SKM-1 (cell line): Measurements from ENCODE around the gene PRPS1.
"Not testable (repeated sequence)": the region's sequence is repeated elsewhere in the genome, so short reads cannot be mapped to it uniquely, and the experiment has no call there.

Experiments
- DNase-seq: peaks from one replicate; lab custom pipeline; 2025; ENCODE audit not compliant: unreplicated experiment; lab: John Stamatoyannopoulos, UW

The PRPS1 gene

GRCh38 chrX:107673933-107674479 is 45.7 kb downstream of the PRPS1 start:
- DNase-seq: peak; percentile 24

DNA sequence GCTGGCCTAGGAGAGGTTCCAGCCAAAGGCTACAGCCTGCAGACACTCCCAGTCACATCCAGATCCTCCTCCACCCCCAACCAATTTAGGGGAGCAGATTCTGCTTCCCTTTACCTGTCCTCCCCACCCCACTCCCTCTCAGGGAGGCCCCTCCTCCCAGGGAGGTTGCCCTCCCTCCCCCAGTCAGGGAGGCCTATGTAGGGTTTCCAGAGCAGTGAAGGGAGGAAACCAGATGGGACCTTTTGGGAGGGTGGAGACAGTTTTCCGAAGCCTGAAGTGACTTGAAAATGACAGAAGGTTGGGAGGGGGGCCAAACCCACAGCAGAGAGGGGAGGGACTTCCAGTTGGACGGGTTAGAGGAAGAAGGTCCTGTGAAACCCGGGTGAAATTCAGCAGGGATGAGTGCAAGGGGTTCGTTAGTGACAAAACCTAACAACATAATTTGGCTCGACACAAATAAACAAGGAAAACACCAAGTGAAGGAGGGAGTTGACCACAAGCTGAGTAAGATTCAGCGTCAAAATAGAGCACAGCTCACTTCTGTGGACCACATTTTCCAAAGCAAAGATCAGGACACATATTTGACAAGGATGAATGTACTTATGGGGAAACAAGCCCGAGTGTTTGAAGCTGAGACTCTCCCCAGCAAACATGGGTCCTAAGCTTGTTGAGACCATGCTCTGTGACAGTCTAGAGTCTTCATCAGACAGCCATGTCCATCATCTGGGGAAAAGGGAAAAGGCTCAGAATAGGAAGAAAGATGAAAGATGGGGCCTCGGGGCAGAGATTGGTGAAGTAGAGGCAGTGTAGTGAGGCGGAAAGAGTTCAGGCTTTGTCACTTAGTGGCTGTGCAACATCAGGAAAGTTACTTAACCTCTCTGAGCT is 46.4 kb downstream of the PRPS1 start:
- peak; percentile 19 for DNase-seq

GRCh38 chrX:107675365-107675654 is 47.0 kb downstream of the PRPS1 start:
- DNase-seq: no peak

DNA sequence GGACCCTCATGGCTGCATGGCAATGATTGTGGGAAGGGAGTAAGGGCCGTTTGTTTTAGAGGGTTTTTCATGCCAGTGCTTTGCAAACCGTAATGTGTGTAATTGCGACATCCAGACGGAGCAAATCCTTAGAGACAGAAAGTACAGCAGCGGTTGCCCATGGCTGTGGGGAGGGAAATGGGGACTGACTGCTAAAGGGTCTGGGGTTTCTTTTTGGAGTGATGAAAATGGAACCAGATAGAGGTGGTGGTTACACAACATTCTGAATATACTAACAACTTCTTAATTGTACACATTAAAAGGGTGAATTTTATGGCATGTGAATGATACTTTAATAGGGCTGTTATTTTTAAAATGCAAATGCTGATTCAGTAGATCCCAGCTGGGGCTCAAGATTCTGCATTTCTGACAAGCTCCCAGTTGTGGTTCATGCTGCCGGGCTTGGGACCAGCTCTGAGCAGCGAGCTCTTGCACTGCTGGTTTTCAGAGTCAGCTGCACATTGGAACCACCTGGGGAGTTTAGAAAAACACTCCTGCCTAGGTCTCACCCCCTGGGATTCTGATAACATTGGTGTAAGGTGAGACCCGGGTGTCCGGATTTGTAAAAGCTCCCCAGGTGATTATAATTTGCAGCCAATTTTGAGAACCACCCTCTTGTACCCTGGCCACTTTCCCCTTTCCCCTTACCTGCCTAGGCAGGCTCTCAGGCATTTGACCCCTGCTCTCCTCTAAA is 47.7 kb downstream of the PRPS1 start:
- peak; percentile 27 for DNase-seq

DNA sequence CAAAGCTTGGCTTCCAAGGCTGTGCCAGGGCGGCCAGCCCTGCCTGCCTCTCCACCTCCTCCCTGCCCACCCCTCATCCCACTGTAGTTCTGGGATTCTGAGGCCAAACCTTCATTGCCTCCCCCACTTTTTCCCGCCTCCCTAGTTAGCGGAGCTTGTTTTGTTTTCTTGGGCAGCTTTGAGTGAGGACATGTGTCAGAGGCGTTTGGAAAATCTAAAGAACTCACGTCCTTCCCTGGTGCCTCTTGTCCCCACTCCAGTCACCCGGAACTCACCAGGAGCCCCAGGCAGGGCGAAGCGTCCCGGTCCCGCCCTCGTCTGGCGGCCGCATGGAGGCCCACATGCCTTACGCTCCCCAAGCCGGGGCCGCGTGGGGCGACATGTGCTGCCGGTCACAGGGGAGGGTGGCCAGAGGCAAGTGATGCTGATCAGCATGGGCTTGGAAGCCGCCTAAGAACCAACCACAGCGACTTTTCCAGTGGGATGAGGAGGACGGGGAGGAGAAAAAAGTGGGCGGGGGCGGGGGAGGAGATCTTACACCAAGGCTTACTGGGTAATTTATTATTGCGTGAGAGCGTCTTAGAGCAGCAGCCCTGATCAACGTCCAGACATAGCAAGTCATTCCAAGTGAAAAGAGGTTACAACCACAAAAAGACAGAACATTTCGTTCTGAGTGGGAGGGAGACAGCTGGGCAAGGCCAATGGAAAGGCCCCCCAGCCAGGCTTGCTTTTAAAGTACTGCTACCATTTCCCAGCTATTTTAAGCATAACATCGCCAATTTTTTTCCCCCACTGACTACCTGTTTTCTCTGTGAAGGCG is 48.5 kb downstream of the PRPS1 start:
- peak; percentile 53 for DNase-seq

GRCh38 chrX:107677501-107677901 is 49.2 kb downstream of the PRPS1 start:
- no peak for DNase-seq

DNA sequence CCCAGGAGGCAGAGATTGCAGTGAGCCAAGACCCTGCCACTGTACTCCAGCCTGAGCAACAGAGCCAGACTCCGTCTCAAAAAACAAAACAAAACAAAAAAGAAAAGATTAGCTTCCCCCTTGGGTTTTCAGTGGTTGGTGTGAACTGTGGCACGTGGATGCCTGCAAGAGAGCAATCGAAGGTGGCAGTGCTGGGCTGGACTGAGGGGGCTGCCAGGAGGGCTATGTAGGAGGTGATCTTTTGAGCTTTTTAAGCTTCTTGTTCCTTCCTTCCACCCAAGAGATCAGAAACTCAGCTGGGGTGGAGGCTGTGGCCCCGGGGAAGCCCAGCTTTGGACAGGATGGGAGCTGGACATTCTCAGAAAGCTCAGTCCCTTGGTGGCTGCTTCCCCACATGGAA is 49.6 kb downstream of the PRPS1 start:
- no peak for DNase-seq

DNA sequence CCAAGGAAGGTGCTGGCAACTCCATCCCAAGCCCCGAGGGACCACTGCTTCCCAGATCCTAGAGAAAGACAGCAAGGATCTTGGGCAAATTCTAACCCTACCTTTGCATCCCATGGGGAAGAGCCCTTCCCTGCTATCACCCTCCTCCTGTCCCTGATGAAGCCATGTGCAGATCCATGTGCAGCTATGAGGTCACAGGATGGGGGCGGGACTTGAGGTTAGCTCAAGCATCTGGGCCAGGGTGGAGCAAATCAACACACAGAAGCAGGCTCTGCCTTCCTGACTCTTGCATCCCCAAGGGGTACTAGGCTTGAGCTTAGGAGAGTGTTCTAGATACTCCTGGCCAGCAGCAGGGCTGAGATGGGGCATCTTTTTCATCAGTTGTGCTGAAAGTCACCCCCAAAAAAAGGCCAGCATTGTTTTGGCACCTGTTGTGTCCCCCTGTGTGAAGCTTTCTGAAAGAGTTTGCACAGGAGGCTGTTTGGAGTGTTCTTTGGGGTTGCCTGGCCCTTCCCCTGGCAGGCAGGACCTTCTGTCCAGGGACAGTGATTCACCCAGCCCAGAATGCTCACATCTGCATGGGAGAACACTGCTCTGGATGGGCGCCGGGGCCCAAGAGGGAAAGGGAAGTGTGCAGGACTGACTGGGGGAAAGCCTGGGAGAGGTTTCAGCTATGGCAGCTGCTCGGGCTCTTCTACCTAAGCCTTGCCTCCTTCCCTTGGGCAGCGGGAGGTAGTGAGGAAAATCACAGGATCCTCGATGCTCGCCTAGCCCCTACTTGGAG is 50.8 kb downstream of the PRPS1 start:
- DNase-seq: peak; percentile 28

- no peak for DNase-seq
Measured at GRCh38 chrX:107682256-107682655, 53.9 kb downstream of the PRPS1 start.

GRCh38 chrX:107683124-107683895 is 55.0 kb downstream of the PRPS1 start:
- DNase-seq: no peak

DNA sequence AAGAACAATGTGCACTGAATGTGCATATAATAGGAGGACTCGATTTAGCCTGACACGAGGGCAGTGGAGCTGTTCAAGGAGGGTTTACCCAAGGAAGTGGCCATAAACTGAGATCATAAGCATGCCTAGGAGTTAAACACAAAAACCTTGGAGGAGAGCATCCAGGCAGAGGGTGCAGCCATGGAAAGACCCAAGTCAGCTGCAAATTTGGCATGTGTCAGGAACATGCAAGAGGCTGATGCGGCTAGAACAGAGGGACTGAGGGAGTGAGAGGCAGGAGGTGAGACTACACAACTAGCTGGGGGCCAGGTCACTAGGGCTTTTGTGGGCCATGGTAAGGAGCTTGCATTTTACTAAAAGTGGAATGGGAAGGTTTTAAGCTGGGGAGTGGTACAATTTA is 55.6 kb downstream of the PRPS1 start:
- no peak for DNase-seq

DNA sequence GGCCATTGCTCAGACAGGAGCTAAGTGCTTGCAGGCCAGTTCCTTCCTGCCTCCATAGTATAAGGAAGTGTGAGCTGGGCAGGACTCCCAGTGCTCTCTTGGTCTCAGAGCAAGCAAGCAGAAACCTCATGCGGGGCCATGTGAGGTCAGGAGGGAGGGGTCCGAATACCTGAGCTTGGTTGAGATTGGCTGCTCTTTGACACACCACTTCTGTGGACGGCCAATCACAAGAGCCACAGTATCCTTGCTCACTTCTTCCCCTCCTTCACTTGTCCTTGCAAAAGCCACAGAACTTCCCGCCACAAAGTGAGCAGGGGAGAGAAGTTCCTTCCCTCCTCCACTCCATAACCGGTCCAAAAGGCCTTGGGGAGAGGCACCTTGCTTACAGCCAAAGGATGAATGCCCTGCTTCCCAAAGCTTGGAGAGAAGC is 56.7 kb downstream of the PRPS1 start:
- peak; percentile 87 for DNase-seq

DNA sequence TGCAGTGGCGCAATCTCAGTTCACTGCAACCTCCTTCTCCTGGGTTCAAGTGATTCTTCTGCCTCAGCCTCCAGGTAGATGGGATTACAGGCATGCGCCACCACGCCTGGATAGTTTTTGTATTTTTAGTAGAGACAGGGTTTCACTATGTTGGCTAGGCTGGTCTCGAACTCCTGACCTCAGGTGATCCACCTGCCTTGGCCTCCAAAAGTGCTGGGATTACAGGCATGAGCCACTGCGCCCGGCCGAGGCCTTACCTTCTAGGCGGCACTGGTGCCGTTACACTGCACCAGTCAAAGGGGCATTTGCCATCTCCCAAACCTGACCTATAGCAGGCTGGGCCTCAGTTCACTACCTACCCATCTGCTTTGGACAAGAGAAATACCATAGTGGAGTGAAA is 57.3 kb downstream of the PRPS1 start:
- not testable (repeated sequence) for DNase-seq

GRCh38 chrX:107686026-107686425 is 57.7 kb downstream of the PRPS1 start:
- no peak for DNase-seq

GRCh38 chrX:107686792-107687191 is 58.5 kb downstream of the PRPS1 start:
- DNase-seq: no peak

- no peak for DNase-seq
Measured at GRCh38 chrX:107687445-107687844, 59.1 kb downstream of the PRPS1 start.

DNA sequence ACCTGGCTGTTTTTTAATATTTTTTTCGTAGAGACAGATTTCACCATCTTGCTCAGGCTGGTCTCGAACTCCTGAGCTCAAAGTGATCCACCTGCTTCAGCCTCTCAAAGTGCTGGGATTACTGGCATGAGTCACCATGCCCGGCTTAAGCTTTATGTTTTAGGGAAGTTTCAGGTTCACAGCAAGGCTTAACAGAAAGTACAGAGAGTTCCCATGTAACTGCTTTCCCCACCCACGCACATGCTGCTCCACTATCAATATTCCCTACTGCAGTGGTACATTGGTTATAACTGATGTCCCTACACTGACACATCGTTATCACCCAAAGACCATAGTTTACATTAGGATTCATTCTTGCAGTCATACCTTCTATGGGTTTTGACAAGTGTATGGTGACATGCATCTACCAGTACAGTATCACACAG is 62.7 kb downstream of the PRPS1 start:
- DNase-seq: no peak

GRCh38 chrX:107699616-107700015 is 71.3 kb downstream of the PRPS1 start:
- DNase-seq: no peak

DNA sequence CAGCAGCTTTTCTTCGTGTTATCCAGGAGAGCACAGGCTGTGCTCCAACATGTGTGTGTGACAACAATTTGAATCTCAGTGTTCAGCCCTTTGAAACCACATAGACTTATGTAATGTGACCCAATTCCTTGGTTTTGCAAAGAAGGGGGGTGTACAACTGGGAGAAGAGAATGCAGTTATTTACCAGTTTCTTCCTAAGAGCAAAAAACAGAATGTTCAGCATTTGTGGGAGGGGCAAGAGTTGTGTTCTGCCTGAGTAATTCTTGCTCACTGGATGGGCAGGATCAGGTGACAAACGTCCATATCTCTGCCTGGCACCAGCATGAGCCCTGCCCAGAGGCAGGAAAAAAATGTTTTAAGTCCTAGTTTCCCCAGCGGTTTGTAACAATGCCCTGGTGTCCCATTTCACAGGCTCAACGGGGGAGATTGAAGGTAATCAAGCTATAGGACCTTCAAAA is 72.0 kb downstream of the PRPS1 start:
- DNase-seq: no peak
